Measurements from ENCODE around the gene MPP2.
"Not testable (repeated sequence)": the region's sequence is repeated elsewhere in the genome, so short reads cannot be mapped to it uniquely, and the experiment has no call there.

Gene MPP2

DNA sequence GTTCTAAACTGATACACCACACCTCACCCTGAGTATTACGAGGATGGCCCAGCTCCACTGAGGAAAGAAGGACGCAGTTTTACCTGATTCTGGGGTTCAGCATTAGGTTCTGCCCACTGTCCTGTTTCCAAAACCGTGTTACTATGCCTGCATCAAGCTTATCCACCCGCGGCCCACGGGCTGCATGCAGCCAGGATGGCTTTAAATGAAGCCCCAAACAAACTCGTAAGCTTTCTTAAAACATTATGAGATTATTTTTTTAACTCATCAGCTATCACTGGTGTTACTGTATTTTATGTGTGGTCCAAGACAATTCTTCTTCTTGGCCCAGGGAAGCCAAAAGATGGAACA is 64.4 kb downstream of the MPP2 start:
- DNase-seq, result no peak

DNA sequence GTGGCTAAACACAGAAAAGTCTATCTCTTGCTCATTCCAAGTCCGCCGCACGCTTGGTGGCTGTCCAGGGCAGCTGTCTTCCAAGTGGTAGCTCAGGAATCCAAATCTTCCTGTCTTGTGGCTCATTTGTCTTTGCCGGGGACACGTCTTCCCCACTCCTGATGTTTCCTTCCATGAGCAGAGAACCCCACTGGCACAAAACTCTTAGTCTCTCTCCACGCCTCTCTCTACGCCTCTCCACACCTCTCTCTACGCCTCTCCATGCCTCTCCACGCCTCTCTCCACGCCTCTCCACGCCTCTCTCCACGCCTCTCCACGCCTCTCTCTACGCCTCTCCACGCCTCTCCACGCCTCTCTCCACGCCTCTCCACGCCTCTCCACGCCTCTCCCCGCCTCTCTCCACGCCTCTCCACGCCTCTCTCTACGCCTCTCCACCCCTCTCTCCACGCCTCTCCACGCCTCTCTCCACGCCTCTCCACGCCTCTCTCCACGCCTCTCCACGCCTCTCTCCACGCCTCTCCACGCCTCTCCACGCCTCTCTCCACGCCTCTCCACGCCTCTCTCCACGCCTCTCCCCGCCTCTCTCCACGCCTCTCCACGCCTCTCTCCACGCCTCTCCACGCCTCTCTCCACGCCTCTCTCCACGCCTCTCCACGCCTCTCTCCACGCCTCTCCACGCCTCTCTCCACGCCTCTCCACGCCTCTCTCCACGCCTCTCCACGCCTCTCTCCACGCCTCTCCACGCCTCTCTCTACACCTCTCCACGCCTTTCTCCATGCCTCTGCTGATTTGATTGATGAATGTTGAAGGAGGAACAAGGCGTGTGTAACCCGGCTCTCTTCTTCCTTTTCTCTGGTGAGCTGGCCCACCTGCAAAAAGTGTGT is 65.0 kb downstream of the MPP2 start:
- not testable (repeated sequence) for DNase-seq

- no peak for DNase-seq
Observed at GRCh38 chr17:43841282-43841681, 66.1 kb downstream of the MPP2 start.

GRCh38 chr17:43840814-43841213 is 66.5 kb downstream of the MPP2 start:
- no peak for DNase-seq

GRCh38 chr17:43839670-43840108 is 67.6 kb downstream of the MPP2 start:
- peak; percentile 91 for DNase-seq

DNA sequence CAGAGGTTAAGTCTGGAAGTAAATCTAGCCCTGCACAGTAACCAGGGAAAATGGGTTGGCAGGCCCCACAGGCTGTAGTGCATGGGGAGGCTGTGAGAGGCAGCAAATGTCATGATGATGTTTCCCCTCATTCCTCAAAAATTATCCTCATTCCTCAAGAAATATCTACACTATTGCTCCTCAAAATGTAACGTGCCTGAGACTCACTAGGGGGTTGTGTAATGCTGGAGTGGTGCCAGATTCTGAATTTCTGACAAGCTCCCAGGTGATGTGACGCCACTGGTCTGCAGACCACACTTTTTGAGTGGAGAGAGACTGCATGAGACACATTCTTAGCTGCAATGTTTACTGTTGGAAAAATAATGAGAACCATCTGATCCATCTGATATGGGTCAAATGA is 73.2 kb downstream of the MPP2 start:
- DNase-seq, result no peak

GRCh38 chr17:43832976-43833829 is 74.1 kb downstream of the MPP2 start, which contains the start of gene MPP3:
MPP3 (minus strand) TSS chr17:43833146; CDS start chr17:43831906, 1,240 bp downstream.
- DNase-seq, result peak; percentile 51

DNA sequence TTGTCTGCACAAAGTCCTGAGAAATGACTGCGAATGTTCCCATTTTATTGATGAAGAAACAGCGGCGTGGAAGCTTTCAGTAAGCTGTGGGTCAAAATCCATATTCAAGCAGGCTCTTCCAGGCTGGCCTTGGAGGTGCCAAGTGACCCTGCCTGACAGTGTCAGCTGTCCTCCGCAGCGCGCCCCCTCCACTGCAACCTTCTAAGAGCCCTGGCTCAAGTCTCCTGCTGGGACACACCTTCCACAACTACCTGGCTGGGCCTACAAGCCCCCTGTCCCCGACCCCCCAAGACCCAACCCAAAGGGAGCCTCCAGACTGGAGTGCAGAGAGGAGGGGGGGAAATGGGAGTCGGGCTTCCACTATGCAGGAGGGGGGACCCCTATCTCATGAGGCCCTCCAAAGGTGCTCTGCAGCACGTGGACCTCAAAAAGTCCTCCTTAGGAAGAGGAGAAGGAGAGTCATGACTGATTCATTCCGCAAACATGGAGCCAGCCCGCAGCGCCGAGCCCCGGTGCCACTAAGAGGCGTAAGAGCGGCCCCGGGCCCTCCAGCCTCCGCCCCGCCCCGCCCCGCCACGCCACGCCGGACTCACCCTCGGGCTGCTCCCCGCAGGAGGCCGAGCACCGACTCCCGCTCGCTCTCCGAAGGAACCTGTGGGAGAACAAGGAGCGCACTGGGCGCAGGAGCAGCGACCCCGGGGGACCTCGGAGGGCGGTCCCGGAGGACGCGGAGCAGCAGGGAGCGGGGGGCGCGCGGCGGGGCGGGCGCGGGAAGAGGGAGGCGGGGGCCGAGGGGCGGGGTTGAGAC is 75.0 kb downstream of the MPP2 start:
- no peak for DNase-seq

DNA sequence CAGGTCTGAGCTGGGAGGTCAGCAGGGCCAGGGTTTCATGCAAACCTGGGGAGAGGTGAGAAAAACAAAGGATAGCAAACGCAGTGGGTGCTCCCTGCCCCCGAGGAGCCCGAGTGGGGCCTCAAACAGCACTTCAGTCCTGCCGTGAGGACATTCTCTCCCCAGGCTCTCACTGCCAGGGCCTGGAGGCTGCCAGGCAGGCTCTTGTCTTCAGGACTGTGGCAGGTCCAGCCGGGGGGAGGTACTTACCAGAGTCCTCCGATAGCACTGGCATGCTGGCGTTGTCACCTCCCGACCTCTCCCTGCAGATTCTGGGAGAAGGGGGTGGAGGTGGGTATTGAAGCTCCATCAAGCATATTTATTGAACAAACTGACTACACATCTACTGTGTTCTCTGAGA is 75.7 kb downstream of the MPP2 start:
- no peak for DNase-seq

DNA sequence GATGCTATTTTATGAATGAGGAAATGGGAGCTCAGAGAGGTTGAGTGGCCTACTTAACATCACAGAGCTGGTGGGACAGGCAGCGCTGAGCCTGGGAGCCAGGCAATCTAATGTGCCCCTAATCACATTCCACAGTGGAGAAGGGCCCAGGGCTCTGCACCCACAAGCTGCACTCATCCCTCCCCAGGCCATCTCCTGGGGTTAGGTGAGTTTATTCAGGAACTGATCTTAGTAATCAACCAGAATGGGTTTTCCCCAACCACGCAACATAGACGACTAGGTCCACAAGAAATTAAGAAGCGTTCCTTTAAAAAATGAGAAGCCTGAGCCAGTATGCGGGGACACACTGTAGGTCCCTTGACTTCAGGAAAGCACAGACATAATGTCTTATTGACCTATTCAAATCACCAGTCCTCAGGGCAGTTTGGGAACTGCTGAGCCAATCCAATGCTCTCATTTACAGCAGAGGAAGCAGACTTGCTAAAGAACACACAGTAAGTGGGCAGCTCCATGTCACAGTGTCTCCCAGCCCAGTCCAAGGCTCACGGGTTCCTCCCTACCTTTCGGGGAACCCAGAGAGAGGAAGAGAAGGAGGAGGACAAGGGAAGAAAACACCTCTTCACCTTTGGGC is 76.7 kb downstream of the MPP2 start:
- no peak for DNase-seq

- DNase-seq, result no peak
Observed at GRCh38 chr17:43829738-43830137, 77.6 kb downstream of the MPP2 start.

GRCh38 chr17:43827596-43827995 is 79.7 kb downstream of the MPP2 start:
- DNase-seq, result no peak

DNA sequence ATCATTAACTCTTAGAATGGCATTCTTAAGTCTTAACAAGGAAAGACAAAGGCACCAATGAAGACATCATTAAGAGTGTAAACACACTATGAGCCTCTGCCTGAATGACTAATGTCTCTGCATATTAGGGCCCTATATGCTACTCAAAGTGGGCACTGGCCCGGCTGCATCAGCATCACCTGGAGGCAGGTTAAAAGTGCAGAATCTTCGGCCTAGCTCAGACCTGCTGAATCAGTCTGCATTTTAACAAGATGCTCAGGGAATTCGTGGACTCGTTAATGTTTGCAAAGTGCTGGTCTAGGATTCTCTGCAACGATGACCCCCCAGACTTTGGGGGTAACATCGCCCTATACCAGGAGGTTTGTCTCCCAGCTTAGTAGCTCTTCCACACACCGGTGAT is 81.1 kb downstream of the MPP2 start:
- no peak for DNase-seq

DNA sequence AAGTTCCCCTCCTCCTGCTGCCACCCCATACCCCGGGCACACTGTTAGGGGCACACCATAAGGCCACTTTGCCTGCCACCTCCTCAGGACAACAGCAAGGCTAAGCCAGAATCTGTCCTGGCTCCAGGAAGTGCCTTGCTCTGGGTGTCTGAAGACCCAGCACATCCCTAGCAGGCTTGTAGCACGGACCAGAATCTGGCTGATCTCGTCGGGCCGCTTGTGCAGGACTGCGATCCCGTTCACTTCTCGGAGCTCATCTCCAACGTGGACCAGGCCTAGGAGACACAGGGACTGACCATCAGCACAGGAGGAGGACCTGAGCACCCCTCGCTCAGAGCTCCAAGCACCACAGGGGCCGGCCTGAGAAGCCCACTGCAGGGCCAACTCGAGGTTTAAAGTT is 81.8 kb downstream of the MPP2 start:
- DNase-seq, result no peak
